Panc1 (cell line): ENCODE results near the gene JPH3. TPM values are rescaled to one million over a fixed set of nuclear protein-coding genes. Genes with fewer than 3 reads are reported as not detected.

Source experiments
- ATAC-seq: fragments of 200-7000 bp; cut with Tn5 transposase; 2 replicates; pipeline ENCODE4 v1.9.1; 2020; ENCODE audit warnings: mild to moderate bottlenecking, moderate library complexity
- BruUV-seq: library from RNA; stranded (reverse); fragments of 400-500 nt; replicated peaks from 2 replicates; lab custom pipeline; 2021; lab: Mats Ljungman, UMichigan
- CTCF ChIA-PET: fragments of 300-600 bp; sonication (Branson Sonifier 250); formaldehyde crosslinking; loops from one replicate; lab custom pipeline; 2022; ENCODE audit warnings: antibody characterized with exemption; lab: Charles Lee
- POLR2A ChIA-PET: fragments of 300-600 bp; sonication (Branson Sonifier 250); formaldehyde crosslinking; loops from one replicate; lab custom pipeline; 2022; ENCODE audit warnings: antibody characterized with exemption; lab: Charles Lee
- DNase-seq: peaks from one replicate; pipeline ENCODE4 v3.0.0-alpha.2; 2010; ENCODE audit warnings: low read depth, low spot score
- H3K27ac ChIP-seq: 2 replicates; pipeline ENCODE4 v1.5.1; 2011; ENCODE audit warnings: mild to moderate bottlenecking, low read length, inconsistent platforms
- H3K27me3 ChIP-seq: fragments of 200-500 bp; sonication (Bioruptor generic); 2 replicates; pipeline ENCODE4 v1.6.0; 2014; ENCODE audit warnings: low read length, inconsistent platforms; ENCODE audit not compliant: control insufficient read depth, insufficient read depth
- H3K36me3 ChIP-seq: fragments of 200-500 bp; sonication (Bioruptor generic); 2 replicates; pipeline ENCODE4 v1.5.1; 2014; ENCODE audit warnings: inconsistent platforms, mild to moderate bottlenecking, low read length, moderate library complexity; ENCODE audit not compliant: control insufficient read depth, insufficient read depth
- H3K4me1 ChIP-seq: 2 replicates; pipeline ENCODE4 v1.5.1; 2011; ENCODE audit warnings: inconsistent platforms, mild to moderate bottlenecking, low read length, moderate library complexity; ENCODE audit not compliant: control insufficient read depth, insufficient read depth
- H3K4me3 ChIP-seq, 2 experiments: 2 replicates each; pipeline ENCODE4 v1.5.1; 2011 to 2012; ENCODE audit warnings: low read depth in 2 of 2, low read length in 2 of 2, mild to moderate bottlenecking in 2 of 2, inconsistent platforms in 1 of 2, moderate library complexity in 1 of 2
- H3K9me3 ChIP-seq: fragments of 200-500 bp; sonication (Bioruptor generic); 2 replicates; pipeline ENCODE4 v1.5.1; 2014; ENCODE audit warnings: low read depth, mild to moderate bottlenecking, inconsistent platforms, low read length, moderate library complexity; ENCODE audit not compliant: control insufficient read depth, insufficient read depth
- POLR2AphosphoS5 ChIP-seq: IDR thresholded peaks from 2 replicates; pipeline ENCODE4 v1.6.1; 2012; ENCODE audit warnings: mild to moderate bottlenecking, low read depth, low read length, moderate library complexity
- SIN3A ChIP-seq: IDR thresholded peaks from 2 replicates; pipeline ENCODE4 v1.6.1; 2012; ENCODE audit warnings: low read depth, mild to moderate bottlenecking, low read length, moderate library complexity, borderline replicate concordance; ENCODE audit not compliant: insufficient read depth
- TCF7L2 ChIP-seq: IDR thresholded peaks from 2 replicates; pipeline ENCODE4 v1.6.1; 2011; ENCODE audit warnings: mild to moderate bottlenecking, low read depth, low read length, inconsistent platforms
- in situ Hi-C: cut with HindIII; loops from 2 replicates; pipeline ENCODE4 v1.10.0; 2016; ENCODE audit warnings: low sequenced_read_pairs, low pct_unique_long_range_greater_than_20kb
- intact Hi-C: fragments of 100-400 bp; cut with micrococcal nuclease; formaldehyde crosslinking; loops from one replicate; pipeline ENCODE4 v1.10.0; 2022; ENCODE audit not compliant: unreplicated experiment
- total RNA-seq: library from RNA; stranded (reverse); gene quantifications from one replicate; pipeline ENCODE4 v1.2.1, GENCODE V29; 2021; ENCODE audit not compliant: unreplicated experiment
- TF ChIP-seq, protein P1 (sequence below), 2 experiments: IDR thresholded peaks; 2 replicates each; pipeline ENCODE4 v1.6.1; 2011 to 2012; ENCODE audit warnings: low read depth in 2 of 2, control low read depth in 1 of 2, low read length in 1 of 2, mild to moderate bottlenecking in 1 of 2, moderate library complexity in 1 of 2; ENCODE audit not compliant: insufficient read depth in 1 of 2
- TF ChIP-seq, protein P2 (sequence below): fragments of 450-650 bp; IDR thresholded peaks from 2 replicates; pipeline ENCODE4 v1.5.1; 2017; ENCODE audit warnings: mild to moderate bottlenecking

The JPH3 gene
- total RNA-seq, 1 experiment from 2014 or later: 1.2 TPM

DNA sequence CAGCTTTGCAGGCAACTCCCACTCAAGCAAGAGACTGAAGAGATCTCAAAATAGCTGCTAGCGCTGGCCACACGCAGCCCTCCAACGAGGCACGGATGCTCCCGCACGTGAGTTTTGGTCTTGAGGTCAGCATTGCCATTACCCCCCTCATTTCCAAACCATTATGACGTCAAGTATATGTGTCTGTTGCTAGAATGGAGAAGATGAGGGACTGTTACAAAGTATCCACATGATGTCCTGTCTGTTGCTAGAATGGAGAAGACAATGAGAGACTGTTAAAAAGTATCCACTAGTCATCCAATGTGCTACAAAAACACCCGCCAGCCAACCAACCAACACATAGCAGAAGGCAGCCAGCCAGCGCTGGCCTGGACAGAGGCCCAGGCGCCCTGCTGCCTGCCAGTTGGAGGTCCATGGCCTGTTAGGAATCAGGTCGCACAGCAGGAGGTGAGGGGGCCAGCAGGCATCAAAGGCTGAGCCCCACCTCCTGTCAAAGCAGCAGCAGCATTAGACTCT is 138.7 kb downstream of the JPH3 start:
- ChIA-PET CTCF (no interaction called here), POLR2A (no interaction called here)
- no TSS peak for BruUV-seq
- intact Hi-C loops: no loop called here
- DNase-seq (no peak), ATAC-seq (no peak)
- no peaks in the 10 kb centered on the region for H3K9me3 ChIP-seq
- no peaks in the 10 kb centered on the region for H3K4me1 ChIP-seq
- H3K27me3 ChIP-seq: no peaks in the 10 kb centered on the region
- H3K27ac ChIP-seq: no peak overlapping the region
- in situ Hi-C loops: no loop called here
- no peak overlapping the region for H3K4me3 ChIP-seq
- TF ChIP-seq POLR2AphosphoS5 (no peak), SIN3A (no peak), TCF7L2 (no peak)
- TF ChIP-seq, protein P1, sequence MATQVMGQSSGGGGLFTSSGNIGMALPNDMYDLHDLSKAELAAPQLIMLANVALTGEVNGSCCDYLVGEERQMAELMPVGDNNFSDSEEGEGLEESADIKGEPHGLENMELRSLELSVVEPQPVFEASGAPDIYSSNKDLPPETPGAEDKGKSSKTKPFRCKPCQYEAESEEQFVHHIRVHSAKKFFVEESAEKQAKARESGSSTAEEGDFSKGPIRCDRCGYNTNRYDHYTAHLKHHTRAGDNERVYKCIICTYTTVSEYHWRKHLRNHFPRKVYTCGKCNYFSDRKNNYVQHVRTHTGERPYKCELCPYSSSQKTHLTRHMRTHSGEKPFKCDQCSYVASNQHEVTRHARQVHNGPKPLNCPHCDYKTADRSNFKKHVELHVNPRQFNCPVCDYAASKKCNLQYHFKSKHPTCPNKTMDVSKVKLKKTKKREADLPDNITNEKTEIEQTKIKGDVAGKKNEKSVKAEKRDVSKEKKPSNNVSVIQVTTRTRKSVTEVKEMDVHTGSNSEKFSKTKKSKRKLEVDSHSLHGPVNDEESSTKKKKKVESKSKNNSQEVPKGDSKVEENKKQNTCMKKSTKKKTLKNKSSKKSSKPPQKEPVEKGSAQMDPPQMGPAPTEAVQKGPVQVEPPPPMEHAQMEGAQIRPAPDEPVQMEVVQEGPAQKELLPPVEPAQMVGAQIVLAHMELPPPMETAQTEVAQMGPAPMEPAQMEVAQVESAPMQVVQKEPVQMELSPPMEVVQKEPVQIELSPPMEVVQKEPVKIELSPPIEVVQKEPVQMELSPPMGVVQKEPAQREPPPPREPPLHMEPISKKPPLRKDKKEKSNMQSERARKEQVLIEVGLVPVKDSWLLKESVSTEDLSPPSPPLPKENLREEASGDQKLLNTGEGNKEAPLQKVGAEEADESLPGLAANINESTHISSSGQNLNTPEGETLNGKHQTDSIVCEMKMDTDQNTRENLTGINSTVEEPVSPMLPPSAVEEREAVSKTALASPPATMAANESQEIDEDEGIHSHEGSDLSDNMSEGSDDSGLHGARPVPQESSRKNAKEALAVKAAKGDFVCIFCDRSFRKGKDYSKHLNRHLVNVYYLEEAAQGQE (IDR thresholded peaks at IDR 0.05; ENCODE audit: insufficient read depth in 1 of 2, low read depth in 2 of 2, low read length in 1 of 2): no peak
- TF ChIP-seq, protein P2, sequence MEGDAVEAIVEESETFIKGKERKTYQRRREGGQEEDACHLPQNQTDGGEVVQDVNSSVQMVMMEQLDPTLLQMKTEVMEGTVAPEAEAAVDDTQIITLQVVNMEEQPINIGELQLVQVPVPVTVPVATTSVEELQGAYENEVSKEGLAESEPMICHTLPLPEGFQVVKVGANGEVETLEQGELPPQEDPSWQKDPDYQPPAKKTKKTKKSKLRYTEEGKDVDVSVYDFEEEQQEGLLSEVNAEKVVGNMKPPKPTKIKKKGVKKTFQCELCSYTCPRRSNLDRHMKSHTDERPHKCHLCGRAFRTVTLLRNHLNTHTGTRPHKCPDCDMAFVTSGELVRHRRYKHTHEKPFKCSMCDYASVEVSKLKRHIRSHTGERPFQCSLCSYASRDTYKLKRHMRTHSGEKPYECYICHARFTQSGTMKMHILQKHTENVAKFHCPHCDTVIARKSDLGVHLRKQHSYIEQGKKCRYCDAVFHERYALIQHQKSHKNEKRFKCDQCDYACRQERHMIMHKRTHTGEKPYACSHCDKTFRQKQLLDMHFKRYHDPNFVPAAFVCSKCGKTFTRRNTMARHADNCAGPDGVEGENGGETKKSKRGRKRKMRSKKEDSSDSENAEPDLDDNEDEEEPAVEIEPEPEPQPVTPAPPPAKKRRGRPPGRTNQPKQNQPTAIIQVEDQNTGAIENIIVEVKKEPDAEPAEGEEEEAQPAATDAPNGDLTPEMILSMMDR: no peak
- H3K36me3 ChIP-seq: no peaks in the 10 kb centered on the region

DNA sequence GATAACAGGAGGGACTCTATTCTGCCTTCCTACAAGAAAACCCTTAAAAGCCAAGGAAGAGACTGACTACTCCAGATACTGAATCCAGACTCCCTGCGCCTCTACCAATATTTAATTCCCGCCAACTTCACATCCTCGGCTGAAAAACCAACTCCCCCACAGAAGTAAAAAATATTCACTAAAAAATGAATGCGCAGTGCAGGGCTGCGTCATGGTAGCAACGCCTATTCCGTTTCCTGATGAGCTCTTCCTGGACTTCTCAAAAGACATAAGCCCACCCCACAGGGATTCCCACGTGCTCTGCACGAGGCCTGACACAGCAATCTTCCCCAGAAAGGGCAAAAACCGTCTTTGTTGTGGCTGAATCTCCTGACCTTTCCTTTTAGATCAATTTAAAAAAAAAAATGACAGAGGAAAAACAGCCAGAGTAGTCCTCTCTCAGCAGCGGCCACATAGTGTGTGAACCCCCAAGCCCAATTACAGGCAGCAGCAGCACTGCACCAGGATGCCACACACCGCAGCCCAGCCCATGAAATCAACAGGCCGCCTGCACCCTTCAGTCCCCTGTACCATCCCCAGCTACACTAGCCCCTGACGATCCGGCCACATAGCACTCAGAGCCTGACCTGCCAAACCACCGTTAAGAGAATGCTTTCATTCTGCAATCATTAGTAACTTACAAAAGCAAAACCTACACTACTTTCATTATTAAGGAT is 139.6 kb downstream of the JPH3 start:
- TF ChIP-seq, protein P2: no peak
- TF ChIP-seq SIN3A (no peak), TCF7L2 (no peak), POLR2AphosphoS5 (no peak)
- TF ChIP-seq, protein P1 (IDR thresholded peaks at IDR 0.05; ENCODE audit: insufficient read depth in 1 of 2, low read depth in 2 of 2, low read length in 1 of 2): no peak

More for the DNA sequence above, 139.6 kb downstream of the JPH3 start:
- DNase-seq: no peak
- no peaks in the 10 kb centered on the region for H3K9me3 ChIP-seq
- intact Hi-C loops (no loop called here), in situ Hi-C loops (no loop called here)
- CTCF ChIA-PET: no interaction called here
- no peaks in the 10 kb centered on the region for H3K27me3 ChIP-seq
- POLR2A ChIA-PET: no interaction called here
- H3K4me3 ChIP-seq: no peak overlapping the region
- no peaks in the 10 kb centered on the region for H3K4me1 ChIP-seq
- H3K27ac ChIP-seq: no peak overlapping the region
- H3K36me3 ChIP-seq: no peaks in the 10 kb centered on the region
- ATAC-seq: no peak
- TSS peak; percentile 20 for BruUV-seq
